Left forelimb (tissue), 1 donor: Measurements from ENCODE around the gene TVP23B.
A peak's percentile ranks its signal among the peaks of the same experiment; 100 is the strongest.
"Not testable (repeated sequence)": the region's sequence is repeated elsewhere in the genome, so short reads cannot be mapped to it uniquely, and the experiment has no call there.

Source experiments
- DNase-seq: peaks from one replicate; pipeline ENCODE4 v3.0.0-alpha.2; 2018; ENCODE audit warnings: low spot score

Gene TVP23B

DNA sequence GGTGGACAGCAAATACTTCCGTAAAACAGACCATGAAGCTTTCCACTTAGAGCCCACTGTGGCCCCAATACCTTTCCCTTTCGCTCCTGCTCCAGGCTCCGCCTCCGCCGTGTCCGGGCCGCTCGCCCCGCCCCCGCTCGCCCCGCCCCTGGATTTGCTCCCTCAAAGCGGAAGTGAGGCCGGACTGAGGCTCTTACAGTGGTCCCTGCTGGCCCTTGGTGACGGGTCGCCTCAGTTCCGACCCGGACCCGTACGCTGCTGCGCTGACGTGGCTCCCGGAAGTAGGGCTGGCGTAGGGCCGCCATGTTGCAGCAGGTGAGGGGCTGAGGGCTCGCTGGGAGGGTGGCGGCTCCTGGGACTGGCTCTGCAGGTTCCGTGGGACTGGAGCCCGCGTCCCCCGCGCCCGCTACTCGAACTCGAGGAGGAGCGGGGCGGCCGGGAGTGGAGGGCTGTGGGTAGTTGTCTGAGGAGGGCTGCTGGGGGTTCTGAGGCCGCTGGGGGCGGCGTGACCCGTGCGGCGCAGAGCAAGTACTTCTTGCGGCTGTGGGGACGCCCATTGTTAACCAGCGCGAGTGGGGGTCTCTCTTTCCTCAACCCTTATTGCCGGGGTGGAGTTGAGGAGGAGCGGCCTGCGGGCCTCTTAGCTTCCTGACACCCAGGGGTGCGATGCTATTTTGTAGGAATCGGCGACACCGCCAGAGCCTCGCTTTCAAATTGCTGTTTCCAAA, at the start of gene TVP23B:
TSS of gene TVP23B (plus strand) at position 193 of the 728 bp plus-strand sequence. CDS start at position 304, 111 bp downstream.
- DNase-seq: peak; percentile 97

DNA sequence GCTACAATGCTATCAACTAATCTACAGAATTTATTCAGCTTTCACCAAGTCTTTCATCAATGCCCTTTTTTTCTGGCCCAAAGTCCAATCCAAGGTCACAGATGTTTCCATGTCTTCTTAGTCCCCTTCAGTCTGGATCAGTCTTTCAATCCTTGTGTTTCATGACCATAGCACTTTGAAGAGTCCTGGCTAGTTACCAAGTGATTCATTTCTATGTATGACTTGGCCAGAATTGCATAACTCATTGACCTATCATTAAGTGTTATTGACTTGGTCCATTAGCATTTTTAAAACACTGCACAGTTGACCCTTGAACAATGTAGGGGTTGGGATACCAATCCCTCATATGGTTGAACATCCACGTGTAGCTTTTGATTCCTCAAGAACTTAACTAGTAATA, 48.5 kb upstream of the TVP23B start:
- not testable (repeated sequence) for DNase-seq

DNA sequence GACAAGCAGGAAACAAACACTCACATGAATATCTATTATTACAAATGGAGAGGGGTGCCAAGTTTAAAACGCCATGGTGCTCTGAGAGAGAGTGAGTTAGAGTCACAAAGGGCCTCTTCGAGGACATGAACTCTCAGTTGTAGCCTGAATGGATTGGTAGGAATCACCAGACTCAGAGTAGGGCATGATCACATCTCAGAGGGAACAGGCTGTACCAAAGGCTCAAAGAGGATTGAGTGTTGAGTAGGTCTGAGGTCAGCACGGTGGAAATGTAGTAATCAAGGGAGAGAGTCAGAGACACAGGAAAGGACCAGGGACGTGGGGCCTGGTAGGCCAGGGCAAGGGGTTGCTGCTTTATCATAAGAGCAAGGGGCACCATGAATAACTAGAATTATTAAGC, 47.6 kb upstream of the TVP23B start:
- not testable (repeated sequence) for DNase-seq

DNA sequence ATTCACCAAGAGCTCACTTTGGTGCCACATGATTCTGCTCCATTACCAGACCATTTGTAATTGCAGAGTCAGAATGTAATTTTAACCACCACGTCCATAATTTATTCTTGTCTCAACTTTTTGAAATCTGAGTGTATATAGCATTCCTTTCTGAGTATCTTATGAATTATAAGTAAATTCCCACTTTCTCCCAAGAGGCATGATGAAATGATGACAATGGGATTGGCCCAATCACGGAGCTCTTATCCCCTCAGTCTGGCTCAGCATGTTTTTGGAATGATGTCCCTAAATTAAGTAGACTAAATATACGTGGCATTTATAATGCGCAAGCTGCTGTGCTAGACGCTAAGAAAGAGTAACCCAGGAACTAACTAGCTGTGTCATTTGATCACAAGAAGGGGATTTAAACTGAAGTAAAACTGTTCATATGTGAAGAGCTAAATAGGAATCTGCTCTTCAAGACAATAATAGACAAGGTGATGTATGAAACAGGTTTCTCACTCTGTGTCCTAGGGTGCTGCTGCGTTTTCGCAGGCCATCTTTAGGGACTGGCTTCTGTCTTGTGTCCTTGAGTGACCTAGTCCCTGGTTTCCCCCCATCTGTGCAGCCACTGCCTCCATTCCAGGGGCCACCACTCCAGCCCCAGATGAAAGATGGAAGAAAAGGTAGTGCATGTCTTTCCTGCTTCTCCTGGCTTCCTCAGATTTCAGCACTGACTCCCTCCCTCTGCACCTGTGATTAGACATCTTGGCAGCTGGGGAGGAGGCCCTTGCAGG, 41.2 kb upstream of the TVP23B start:
- not testable (repeated sequence) for DNase-seq

DNA sequence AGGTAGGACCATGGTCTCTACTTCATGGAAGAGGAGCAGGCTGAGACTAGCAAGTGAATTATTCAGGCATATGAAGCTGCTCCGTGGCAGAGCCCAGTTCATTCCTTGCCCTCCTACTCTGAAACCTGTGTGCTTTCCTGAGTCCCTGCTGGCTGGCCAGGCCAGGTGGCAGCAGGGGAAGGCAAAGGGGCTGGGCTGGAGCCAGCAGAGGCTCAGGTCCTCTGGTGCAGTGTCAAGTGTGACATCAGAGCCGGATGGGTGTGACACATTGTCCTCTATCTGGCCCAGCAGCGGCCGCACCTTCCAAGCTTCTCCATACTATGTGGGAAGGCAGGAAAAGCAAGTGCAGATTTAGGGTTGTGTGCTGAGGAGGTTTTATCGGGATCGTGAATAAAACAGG, 39.8 kb upstream of the TVP23B start:
- not testable (repeated sequence) for DNase-seq

DNA sequence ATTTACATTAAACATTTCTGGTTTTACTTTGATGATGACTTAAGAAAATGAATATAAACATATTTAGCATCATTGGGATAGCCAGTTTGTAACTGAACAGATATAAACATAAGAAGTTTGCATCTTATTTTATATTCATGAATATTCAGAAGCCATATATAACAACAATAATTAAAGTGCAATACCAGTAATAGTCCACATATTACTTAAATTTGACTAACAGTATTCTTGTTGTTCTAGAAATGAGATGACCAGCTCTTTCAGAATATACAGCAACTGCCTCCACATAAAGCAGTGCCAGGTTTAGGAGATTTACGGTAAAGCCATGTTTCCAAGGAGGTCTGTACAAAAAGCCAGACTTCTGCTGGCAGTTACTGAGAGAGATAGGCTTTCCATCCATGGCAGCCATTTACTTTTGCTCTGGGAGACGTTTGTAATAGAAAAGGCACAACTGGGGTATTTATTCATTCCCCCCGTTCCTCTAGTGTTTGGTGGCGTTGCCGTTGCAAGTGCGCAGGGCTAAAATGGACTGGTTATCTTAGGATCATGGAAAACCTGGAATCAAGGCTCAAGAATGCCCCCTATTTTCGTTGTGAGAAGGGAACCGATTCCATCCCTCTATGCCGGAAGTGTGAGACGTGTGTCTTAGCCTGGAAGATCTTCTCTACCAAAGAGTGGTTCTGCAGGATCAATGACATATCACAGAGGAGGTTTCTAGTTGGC, 37.1 kb upstream of the TVP23B start, which contains the start of gene FBXW10:
TSS of gene FBXW10 (plus strand) at position 356 of the 723 bp plus-strand sequence. CDS start at position 547, 191 bp downstream.
- DNase-seq: not testable (repeated sequence)

DNA sequence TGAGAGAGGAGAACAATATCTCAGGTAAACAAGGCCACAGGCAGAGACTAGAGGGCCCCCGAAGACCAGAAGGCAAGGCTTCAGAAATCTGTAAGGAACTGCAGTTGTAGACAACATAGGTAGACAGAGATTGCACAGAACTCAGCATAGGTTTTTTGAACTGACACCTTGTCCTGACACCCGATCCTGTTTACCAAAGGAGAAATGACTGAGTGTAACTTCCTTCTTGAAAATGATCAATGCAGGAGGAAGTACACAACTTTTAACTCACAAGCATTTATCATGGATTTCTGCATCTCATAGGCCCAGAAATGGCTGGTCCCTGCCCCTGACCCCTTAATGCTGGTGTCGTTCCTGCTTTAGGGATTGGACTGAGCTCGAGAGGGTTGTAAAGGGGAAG, 36.3 kb upstream of the TVP23B start:
- DNase-seq: not testable (repeated sequence)

DNA sequence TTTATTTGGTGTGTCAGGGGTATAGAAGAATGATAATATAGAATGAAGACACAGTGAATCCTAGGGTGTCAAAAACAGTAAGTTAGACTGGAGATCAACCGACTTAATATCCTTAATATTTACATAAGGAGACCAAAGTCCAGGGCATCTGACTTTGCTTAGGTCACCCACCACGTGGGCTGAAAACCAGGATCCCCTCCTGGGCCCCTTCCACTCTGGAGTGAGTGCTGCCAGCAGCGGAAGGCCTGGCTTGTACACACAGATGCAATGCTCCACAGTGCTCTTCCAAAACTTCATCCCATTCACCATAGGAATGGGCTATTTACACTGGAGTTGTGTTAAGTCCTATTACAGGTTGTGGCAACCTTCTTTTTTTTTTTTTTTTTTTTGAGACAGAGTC, 34.4 kb upstream of the TVP23B start:
- DNase-seq: peak; percentile 62

DNA sequence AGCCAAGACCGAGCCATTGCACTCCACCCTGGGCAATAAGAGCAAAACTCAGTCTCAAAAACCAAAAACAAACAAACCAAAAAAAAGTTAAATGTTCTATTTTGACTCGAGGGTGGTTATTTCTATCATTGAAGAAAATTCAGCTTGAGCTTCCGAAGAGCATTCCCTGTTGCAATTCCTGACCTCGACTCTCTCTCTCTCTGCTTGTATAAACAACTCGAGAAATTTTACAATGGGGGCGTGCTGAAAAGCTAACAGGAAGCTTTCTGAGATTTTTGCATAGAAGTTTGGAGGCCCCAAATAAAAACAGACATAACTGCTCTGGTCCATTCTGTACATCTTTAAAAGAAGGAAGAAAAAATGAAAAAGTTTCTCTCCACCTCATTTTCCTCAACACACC, 33.5 kb upstream of the TVP23B start:
- DNase-seq: not testable (repeated sequence)

DNA sequence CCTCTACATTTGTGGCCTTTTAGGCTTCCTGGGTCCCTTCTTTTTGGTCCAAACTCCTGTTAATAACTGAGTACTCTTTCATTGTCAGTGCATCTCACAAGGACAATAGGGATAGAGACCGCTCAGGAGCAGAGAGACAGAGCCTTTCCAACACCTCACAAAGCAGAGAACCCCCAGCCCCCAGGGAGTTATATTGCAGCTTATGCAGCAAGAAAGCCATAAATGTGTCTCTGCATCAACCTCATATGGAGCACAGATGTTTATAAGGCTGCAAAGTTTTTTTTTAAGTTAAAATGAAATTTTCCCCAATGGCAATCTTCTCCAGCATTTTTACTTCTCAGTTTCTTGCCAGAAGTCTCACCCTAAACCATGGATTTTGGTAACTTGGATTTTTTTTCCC, 30.7 kb upstream of the TVP23B start:
- not testable (repeated sequence) for DNase-seq

DNA sequence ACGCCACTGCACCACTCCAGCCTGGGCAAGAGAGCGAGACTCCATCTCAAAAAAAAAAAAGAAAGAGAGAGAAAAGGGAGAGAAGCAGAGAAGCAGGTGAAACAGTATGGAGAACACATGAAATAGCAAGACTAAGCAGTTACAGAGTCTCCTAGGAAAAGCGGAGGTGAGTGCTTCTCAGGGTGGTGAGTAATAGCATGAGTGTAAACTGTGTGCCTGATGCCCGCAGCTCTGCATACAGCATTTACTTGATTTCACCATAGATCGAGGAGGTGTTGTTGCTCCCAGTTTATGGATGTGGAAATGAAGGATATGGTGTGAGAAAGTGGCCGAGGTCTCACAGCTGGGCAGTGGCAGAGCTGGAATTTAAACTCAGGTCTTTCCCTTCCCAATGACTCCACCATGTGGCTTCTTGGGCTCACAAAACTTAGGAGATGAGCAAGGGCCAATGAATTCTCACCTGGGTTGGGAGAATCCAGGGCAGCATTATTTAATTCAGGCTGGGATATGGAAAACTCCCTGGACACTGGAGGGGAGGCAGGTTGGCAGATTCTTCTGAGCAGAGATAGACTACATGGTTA, 27.1 kb upstream of the TVP23B start:
- not testable (repeated sequence) for DNase-seq

DNA sequence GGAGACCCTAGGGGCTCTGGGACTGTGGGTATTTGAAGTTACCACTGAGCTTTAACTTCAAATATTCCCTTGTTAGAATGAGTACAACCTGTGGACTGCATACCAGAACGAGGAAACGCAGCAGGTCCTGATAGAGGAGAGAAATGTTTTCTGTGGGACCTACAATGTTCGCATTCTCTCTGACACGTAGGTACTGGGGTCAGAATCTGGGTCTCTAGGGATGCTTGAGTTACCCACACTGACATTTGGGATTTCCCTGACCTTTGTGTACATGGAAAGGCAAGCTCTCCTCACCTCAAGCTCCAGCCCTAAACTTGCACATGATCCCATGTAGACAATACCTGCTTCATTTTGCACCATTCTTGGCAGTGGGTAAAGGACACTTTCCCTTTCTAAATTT, 25.0 kb upstream of the TVP23B start:
- not testable (repeated sequence) for DNase-seq

DNA sequence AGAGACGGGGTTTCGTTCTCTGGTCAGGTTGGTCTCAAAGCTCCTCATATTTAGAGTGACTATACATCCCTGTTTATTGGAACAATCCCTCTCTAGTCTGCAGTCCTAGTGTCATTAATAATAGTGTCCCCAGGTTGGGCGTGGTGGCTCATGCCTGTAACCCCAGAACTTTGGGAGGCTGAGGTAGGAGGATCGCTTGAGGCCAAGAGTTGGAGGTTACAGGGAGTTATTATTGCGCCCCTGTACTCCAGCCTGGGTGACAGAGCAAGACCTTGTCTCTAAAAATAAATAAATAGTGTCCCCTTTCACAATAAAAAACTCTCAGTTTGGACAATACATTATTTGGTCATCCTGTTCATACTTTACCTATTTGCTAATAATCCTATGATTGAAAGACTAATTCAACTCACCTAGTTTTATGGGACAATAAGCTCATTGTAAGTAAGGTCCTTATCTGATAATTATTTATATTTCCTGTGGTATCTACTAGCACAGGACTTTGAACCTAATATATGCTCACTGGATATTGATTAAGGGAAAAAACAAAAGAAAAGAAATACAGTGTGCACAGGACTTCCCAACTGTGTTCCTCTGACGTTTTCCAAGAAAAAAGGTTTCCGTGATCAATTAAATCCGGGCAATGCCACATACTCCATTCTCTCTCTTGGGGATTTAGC, 23.5 kb upstream of the TVP23B start:
- not testable (repeated sequence) for DNase-seq

DNA sequence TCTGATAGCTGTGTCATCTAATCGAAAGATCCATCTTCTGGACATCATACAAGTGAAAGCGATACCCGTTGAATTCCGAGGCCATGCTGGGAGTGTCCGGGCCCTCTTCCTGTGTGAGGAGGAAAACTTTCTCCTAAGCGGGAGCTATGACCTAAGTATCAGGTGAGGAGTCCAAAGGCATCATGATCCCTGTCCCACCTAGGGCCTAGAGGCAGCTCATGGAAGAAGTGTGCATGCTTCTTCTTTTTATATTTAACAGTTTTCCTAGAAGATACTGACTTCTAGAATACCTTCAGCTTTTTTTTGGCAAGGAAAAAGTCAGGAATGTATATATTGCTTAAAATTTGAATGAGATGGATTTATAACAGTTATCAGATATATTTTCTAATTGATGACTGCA, 22.6 kb upstream of the TVP23B start:
- DNase-seq: not testable (repeated sequence)

DNA sequence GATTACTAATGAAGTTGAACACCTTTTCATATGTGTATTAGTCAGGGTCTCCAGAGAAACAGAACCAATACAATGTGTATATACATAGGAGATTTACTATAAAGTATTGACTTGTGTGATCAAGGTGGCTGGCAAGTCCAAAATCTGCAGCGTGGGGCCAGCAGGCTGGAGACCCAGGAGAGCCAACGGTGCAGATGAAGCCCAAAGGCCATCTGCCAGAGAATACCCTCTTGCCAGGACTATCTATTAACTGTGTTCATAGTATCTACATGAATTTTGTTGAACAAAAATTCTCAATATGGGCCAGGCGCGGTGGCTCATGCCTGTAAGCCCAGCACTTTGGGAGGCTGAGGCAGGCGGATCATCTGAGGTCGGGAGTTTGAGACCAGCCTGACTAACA, 20.8 kb upstream of the TVP23B start:
- not testable (repeated sequence) for DNase-seq

DNA sequence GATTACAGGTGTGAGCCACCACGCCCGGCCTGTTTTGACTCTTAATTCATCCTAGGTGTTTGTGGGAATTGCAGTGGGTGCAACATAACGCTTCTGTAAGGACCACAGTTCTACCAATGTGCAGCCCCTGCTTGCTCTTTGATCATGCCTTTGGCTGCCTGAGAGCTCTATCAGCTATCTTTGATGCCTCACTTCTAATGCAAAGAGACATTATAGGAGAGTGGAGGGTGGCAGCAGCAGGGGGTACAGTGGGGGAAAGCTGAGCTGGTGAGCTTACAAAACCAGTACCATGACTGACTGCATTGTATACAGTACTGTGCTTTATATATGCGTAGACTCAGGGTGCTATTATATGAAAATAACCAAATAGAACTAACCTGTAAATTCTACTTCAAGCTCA, 10.4 kb upstream of the TVP23B start:
- DNase-seq: not testable (repeated sequence)

DNA sequence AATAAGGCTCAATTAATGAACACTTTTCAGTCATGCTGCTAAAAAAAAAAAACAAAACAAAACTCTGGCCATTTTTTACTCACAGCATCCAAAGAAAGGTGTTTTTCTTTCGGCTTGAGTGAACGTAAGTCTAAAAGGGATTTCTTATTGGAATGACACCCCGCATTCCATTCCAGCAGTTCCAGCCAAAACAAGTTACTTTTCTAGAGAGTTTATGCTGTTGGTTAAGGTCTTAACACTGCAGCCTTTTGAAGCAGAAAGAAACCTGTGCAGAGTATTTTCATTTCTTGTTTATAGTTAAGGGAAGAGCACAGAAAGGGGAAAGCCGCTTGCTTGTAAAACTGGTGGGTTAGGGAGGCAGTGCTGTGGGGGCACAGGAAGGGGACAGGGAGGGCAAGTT, 9.9 kb upstream of the TVP23B start:
- not testable (repeated sequence) for DNase-seq

DNA sequence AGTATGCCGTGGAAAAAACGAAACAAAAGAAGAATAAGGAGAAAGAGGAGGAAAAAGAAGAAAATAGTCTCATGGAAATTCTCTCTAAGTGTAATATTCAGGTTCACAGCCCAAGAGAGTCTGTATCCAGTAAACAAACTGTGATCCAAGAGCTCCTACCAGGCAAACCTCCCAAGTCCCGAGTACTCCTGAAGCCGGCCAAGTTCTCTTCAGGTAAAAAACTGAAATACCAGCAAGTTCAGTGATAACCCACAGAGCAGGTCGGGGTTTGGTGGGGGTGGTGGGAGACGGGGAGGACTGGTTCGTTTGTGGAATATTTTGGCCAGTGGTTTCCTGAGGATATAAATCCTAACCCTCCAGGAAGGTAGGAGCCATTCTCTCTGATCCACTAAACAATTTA, 8.5 kb upstream of the TVP23B start:
- no peak for DNase-seq

DNA sequence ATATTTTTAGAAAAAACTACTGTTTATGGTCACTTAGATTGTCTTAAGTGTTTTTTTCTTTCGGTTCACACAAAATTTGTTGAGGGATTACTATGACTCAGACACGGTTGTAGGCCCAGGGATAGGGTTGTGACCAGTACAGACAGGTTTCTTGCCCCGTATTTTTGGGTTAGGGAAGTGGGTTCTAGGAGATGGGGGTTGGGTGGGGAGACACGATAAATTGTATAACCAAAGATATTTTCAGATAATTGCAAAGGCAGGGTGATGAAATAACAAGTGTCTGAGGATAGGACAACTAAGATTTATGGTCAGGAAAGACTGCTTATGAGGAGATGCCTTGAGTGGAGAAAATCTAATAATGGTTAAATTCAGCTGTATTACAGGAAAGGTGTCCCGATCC, 822 bp downstream of the TVP23B start:
- DNase-seq: not testable (repeated sequence)

DNA sequence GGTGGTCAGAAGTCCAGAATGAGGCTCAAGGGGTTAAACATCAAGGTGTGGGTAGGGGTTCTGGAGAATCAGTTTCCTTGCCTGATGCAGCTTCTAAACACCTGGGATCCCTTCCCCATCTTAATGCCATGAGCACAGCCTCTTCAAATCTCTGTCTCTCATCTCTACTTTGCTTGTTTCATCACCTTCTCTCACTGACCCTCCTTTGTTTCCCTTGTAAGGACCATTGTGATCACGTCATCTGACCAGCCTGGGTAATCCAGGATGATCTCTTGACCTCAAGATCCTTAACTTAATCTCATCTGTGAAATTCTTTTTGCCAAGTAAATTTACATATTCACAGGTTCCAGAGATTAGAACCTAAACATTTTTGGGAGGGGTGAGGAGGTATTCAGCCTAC, 5.0 kb downstream of the TVP23B start:
- DNase-seq: not testable (repeated sequence)

DNA sequence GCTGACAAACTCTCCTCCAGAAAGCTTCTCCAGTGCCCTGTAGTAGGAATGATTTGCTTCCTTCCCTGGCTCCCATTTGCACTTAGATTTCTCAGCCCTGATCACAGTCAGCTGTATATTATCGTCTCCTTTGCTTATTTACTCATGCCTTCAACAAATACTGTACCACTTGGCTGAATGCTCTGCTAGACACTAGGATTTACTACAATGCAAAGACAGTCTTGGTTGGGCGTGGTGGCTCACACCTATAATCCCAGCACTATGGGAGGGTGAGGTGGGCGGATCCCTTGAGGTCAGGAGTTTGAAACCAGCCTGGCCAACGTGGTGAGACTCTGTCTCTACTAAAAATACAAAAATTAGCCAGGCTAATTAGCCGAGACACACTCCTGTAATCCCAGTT, 5.9 kb downstream of the TVP23B start:
- not testable (repeated sequence) for DNase-seq
